MM.1S (cell line): ENCODE data around the gene PSG7.
"Not testable (repeated sequence)": the region's sequence is repeated elsewhere in the genome, so short reads cannot be mapped to it uniquely, and the experiment has no call there.

ENCODE experiments used
- EZH2 ChIP-seq: fragments of 300-600 bp; sonication (generic); optimal IDR thresholded peaks from 2 replicates; pipeline ENCODE3; 2017; ENCODE audit warnings: low read depth, mild to moderate bottlenecking, antibody characterized with exemption, low read length, mixed read lengths
- TF ChIP-seq, protein P1 (sequence below): fragments of 300-600 bp; sonication (generic); IDR thresholded peaks from 2 replicates; pipeline ENCODE4 v1.5.1; 2016; ENCODE audit warnings: antibody characterized with exemption, low read length, mixed read lengths

DNA sequence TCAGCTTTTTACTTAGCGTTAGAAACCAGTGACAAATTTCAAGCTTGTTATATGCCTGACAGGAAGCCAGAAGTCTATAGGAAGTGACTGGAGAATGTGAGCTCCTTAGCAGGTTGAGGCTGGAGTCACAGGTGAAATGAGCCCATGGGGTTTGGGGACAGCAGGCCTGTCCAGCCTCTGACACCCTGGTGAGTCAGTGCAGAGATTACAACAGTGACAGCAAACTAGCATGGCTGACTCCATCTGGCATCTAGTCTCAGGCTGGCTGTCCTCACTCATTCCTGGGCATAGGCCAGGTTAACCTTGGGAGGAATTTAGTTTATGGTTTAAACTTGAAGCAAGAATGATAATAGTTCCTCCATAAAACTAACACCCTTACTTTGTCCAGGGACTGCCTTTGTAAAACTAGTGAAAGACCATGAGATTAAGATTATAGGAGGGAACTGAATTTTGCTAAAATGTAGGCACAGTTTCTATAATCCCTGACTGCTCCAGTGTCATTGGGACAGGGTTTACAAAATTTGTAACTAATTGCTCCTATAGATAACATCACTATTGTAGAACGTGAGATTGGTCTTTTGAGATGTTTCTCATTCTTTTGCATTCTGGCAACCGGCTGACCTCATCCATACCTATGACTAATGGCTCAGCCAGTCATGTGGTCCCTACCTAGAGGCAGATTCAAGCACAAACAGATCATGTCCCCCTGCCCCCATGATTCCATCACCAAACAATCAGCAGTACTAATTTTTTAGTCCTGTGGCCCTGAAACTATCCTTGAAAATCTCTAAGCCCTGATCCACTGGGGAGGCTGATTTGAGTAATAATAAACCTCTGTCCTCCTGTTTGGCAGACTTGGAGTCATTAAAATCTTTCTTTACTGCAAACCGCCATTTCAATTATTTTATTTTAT is 61.9 kb downstream of the PSG7 start:
- TF ChIP-seq, protein P1, sequence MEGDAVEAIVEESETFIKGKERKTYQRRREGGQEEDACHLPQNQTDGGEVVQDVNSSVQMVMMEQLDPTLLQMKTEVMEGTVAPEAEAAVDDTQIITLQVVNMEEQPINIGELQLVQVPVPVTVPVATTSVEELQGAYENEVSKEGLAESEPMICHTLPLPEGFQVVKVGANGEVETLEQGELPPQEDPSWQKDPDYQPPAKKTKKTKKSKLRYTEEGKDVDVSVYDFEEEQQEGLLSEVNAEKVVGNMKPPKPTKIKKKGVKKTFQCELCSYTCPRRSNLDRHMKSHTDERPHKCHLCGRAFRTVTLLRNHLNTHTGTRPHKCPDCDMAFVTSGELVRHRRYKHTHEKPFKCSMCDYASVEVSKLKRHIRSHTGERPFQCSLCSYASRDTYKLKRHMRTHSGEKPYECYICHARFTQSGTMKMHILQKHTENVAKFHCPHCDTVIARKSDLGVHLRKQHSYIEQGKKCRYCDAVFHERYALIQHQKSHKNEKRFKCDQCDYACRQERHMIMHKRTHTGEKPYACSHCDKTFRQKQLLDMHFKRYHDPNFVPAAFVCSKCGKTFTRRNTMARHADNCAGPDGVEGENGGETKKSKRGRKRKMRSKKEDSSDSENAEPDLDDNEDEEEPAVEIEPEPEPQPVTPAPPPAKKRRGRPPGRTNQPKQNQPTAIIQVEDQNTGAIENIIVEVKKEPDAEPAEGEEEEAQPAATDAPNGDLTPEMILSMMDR = not testable (repeated sequence)
- TF ChIP-seq EZH2 = not testable (repeated sequence)
